ENCODE data around the gene PABPN1. TPM values are rescaled to one million over a fixed set of nuclear protein-coding genes. Genes with fewer than 3 reads are reported as not detected.
A peak's percentile ranks its signal among the peaks of the same experiment; 100 is the strongest.

Gene PABPN1
- total and polyA plus RNA-seq, 2 experiments from 2014 or later = 194 to 534 TPM

DNA sequence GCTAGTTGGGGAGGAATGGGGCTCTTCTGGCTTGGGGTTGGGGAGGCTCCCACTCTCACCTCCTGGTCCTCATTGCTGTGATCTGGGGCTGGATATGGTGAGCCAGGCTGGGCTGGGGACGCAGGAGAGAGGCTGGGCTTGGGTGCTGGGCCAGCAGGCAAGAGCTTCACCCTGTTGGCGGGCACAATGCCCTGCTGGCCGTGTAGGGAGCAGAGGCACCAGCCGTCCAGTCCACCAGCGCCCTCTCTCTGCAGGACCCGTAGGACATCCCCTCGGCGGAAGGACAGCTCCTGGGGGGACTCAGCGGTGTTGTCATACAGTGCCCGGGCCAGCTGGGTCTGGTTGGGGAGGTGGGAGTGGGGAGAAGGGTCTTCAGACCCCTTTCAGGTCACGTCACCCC lies 39.2 kb downstream of the PABPN1 start:
- no peaks in the 10 kb centered on the region for H3K9me3 ChIP-seq (ENCODE audit: low read depth)
- H3K27ac ChIP-seq = no peak overlapping the region
- TF ChIP-seq, protein P1, sequence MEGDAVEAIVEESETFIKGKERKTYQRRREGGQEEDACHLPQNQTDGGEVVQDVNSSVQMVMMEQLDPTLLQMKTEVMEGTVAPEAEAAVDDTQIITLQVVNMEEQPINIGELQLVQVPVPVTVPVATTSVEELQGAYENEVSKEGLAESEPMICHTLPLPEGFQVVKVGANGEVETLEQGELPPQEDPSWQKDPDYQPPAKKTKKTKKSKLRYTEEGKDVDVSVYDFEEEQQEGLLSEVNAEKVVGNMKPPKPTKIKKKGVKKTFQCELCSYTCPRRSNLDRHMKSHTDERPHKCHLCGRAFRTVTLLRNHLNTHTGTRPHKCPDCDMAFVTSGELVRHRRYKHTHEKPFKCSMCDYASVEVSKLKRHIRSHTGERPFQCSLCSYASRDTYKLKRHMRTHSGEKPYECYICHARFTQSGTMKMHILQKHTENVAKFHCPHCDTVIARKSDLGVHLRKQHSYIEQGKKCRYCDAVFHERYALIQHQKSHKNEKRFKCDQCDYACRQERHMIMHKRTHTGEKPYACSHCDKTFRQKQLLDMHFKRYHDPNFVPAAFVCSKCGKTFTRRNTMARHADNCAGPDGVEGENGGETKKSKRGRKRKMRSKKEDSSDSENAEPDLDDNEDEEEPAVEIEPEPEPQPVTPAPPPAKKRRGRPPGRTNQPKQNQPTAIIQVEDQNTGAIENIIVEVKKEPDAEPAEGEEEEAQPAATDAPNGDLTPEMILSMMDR (IDR thresholded peaks at IDR 0.05; ENCODE audit: low read depth, low read length) = no peak
- no peaks in the 10 kb centered on the region for H3K36me3 ChIP-seq
- H3K27me3 ChIP-seq = no peaks in the 10 kb centered on the region
- peaks cover 15% of the 10 kb centered on the region for H3K4me1 ChIP-seq (ENCODE audit: low read depth)
- H3K4me3 ChIP-seq = no peak overlapping the region
- no peak for DNase-seq (ENCODE audit: low read depth in 1 of 2, low spot score in 1 of 2)

DNA sequence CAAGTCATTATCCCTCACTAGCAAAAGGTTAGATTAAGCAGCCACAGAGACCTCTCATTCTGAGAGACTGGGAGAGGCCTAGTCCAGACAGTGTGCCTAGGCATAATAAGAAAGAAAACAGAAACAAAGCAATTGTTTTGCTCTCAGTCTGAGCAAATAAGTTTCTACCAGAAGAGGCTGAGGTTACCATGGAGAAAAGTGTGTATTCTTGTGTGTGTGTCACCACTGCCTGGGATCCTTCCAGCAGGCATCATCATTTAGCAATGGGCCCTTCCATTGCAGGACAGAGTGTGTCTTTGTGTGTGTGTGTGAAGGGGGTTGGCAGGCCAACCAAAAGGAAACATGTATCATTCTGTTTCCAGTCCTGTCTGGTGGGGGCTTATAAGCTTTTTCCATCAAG lies 40.1 kb downstream of the PABPN1 start:
- Histone ChIP-seq H3K27ac (no peak overlapping the region), H3K4me1 (ENCODE audit: low read depth) (peaks cover 21% of the 10 kb centered on the region)
- TF ChIP-seq, protein P1 (IDR thresholded peaks at IDR 0.05; ENCODE audit: low read depth, low read length) = no peak

DNA sequence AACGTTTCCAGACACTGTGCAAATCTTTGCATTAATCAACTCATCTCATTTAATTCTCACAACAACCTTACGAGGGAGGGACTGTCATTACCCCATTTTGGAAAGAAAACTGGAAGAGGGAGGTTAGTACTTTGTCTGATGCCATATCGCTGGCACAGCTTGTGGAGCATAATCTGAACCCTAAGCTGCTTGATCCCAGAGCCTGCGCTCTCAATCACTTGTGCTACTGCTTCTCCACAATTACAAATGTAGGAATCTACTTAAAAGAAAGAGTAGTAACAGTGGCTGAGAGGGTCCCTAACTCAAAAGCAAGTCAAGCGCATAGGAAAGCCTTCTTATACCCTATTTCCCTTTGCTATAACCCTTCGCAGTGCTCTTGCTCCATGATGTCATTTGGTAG lies 40.5 kb downstream of the PABPN1 start:
- H3K27ac ChIP-seq = no peak overlapping the region
- no peaks in the 10 kb centered on the region for H3K27me3 ChIP-seq
- no peaks in the 10 kb centered on the region for H3K9me3 ChIP-seq (ENCODE audit: low read depth)
- TF ChIP-seq, protein P1 (IDR thresholded peaks at IDR 0.05; ENCODE audit: low read depth, low read length) = no peak
- no peaks in the 10 kb centered on the region for H3K36me3 ChIP-seq
- DNase-seq (ENCODE audit: low read depth in 1 of 2, low spot score in 1 of 2) = no peak
- H3K4me1 ChIP-seq (ENCODE audit: low read depth) = peaks cover 24% of the 10 kb centered on the region
- H3K4me3 ChIP-seq = no peak overlapping the region

More for the DNA sequence above, 40.1 kb downstream of the PABPN1 start:
- DNase-seq (ENCODE audit: low read depth in 1 of 2, low spot score in 1 of 2) = peak in 1 of 2 donors; percentile 56
- no peaks in the 10 kb centered on the region for H3K27me3 ChIP-seq
- no peak overlapping the region for H3K4me3 ChIP-seq
- no peaks in the 10 kb centered on the region for H3K36me3 ChIP-seq
- H3K9me3 ChIP-seq (ENCODE audit: low read depth) = no peaks in the 10 kb centered on the region

DNA sequence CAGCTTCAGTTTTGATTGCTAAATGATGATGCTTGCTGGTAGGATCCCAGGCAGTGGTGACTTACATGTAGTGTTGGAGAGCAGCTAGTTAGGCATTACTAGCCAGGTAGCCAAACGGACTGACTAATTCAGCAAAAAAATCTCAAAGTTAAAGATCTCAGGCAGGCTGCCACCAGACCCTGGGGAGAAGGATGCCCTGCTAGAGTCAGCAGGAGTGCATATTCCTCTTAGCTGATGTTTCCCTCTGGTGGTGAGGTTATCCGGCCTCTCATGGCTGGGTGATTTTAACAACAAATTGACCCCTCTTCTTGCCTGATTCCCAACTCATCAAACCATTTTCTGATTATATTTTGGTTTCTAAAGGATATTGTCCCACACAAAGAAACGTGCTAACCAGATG lies 40.9 kb downstream of the PABPN1 start:
- Histone ChIP-seq H3K4me1 (ENCODE audit: low read depth) (peaks cover 27% of the 10 kb centered on the region), H3K36me3 (no peaks in the 10 kb centered on the region), H3K27me3 (no peaks in the 10 kb centered on the region), H3K27ac (no peak overlapping the region), H3K4me3 (no peak overlapping the region), H3K9me3 (ENCODE audit: low read depth) (no peaks in the 10 kb centered on the region)
- TF ChIP-seq, protein P1 (IDR thresholded peaks at IDR 0.05; ENCODE audit: low read depth, low read length) = peak; percentile 24
- no peak for DNase-seq (ENCODE audit: low read depth in 1 of 2, low spot score in 1 of 2)

DNA sequence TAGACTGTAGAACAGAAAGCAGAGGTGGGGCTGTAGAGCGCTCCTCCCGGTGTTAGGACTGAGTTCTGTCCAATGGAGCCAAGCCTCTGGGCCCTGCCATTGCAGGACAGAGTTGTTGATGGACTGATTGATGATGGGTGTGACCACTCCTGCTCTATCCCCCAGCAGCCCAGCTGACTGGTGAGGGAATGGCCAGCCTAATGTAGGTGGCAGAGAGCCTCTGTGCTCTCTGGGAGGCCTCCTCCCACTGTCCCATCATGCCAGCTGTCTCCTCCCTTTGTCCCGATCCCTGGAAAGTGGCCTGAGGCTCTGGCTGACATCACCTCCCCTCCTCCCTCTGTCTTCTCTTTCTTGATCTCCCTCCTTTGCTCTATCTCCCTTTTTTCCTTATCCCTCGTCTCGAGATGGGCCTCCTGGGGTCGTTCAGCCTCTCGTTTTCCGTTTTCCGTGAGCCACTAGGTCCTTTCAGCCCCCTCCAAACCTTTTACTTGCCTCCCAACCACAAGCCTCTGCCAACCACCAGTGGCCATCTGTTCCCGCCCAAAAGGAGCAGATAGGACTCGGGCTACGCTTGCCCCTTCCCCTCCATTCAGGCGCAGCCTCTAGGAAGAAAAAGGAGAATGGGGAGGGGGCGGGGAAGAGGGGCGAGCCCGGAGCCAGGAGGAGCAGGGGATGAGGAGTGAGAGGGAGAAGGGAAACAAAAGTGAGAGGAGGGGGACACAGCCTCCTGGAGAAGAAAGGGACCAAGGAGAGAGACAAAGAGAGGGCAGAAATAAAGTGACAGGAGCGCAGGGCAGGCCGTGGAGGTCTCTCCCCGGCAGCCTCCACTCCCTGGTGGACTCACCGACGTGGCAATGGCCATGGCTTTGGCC lies 43.1 kb downstream of the PABPN1 start:
- H3K36me3 ChIP-seq = no peaks in the 10 kb centered on the region
- H3K27me3 ChIP-seq = no peaks in the 10 kb centered on the region
- no peak for DNase-seq (ENCODE audit: low read depth in 1 of 2, low spot score in 1 of 2)
- H3K27ac ChIP-seq = peak overlapping the region; percentile 83
- no peaks in the 10 kb centered on the region for H3K9me3 ChIP-seq (ENCODE audit: low read depth)
- peaks cover 27% of the 10 kb centered on the region for H3K4me1 ChIP-seq (ENCODE audit: low read depth)
- peak overlapping the region; percentile 28 for H3K4me3 ChIP-seq
- TF ChIP-seq, protein P1 (IDR thresholded peaks at IDR 0.05; ENCODE audit: low read depth, low read length) = no peak
